Dendritic cell treated with granulocyte-macrophage colony-stimulating factor and Interleukin-4, amounts not matched to agents 40 ng/mL and 50 ng/mL, for 4 days (primary cell): ENCODE data around the gene UBR4.

ENCODE experiments used
- H3K27ac Mint-ChIP-seq: one replicate; pipeline ENCODE4 v1.8.0; 2022; ENCODE audit warnings: mild to moderate bottlenecking, mixed read lengths
- H3K27me3 Mint-ChIP-seq: one replicate; pipeline ENCODE4 v1.8.0; 2022; ENCODE audit warnings: mild to moderate bottlenecking, mixed read lengths
- H3K36me3 Mint-ChIP-seq: one replicate; pipeline ENCODE4 v1.8.0; 2022; ENCODE audit warnings: low read depth, mixed read lengths
- H3K4me1 Mint-ChIP-seq: one replicate; pipeline ENCODE4 v1.8.0; 2022; ENCODE audit warnings: low read depth, mixed read lengths
- H3K4me3 Mint-ChIP-seq: one replicate; pipeline ENCODE4 v1.8.0; 2022; ENCODE audit warnings: mild to moderate bottlenecking, moderate library complexity, mixed read lengths
- H3K9me3 Mint-ChIP-seq: one replicate; pipeline ENCODE4 v1.8.0; 2022; ENCODE audit warnings: mixed read lengths
- intact Hi-C: fragments of 100-400 bp; cut with micrococcal nuclease; formaldehyde crosslinking; loops from one replicate; pipeline ENCODE4 v1.15.0; 2022

UBR4 gene

DNA sequence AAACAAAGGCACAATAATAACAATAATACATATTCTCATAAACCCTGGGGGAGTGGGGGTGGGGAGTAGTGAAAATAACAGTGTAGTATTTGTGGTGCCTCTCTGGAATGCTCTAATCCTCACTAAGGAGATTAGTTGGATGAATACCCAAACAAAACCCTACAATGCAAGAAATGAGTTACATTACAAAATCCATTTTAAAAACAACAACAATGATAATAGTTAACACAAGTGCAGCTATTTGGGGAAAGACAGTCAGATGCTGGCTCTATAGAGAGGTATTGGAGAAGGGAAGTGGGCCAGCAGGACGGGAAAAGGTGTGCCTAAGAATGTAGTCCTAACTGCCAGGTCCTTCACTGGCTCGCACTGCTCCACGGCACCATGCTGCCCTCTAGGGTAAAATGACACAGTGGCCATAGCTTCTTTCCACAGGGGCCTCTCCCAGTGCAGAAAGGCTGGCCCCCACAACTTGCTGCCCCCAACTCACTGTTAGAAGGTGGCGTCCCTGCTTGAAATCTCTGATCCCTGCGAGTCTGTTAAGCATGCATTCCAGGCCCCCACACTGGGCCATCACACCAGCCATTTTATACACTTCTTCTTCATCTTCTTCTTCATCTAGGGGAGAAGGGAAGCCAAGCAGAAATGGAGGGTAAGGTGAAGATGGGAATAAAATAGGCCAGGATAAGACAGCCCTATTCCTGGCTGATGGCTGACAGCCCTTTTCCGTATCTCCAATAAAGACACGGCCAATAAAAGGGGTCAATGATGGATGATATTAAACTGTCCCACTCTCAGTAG, 113.8 kb downstream of the UBR4 start:
- Mint-ChIP-seq H3K27me3 (no peaks in the 10 kb centered on the region), H3K4me1 (no peaks in the 10 kb centered on the region), H3K27ac (no peak overlapping the region), H3K4me3 (no peak overlapping the region), H3K9me3 (no peaks in the 10 kb centered on the region), H3K36me3 (peaks cover 100% of the 10 kb centered on the region)
- intact Hi-C loops: loop anchor here (5.0 kb wide), 1 partner anchor 189 kb away; no protein-coding TSS in a partner anchor

GRCh38 chr1:19091196-19091953, 118.7 kb downstream of the UBR4 start:
- H3K36me3 Mint-ChIP-seq: peaks cover 100% of the 10 kb centered on the region
- no peak overlapping the region for H3K4me3 Mint-ChIP-seq
- intact Hi-C loops: no loop called here
- H3K4me1 Mint-ChIP-seq: no peaks in the 10 kb centered on the region
- H3K27ac Mint-ChIP-seq: no peak overlapping the region
- no peaks in the 10 kb centered on the region for H3K9me3 Mint-ChIP-seq
- H3K27me3 Mint-ChIP-seq: no peaks in the 10 kb centered on the region

- intact Hi-C loops: no loop called here
- Mint-ChIP-seq H3K27ac (no peak overlapping the region), H3K4me1 (no peaks in the 10 kb centered on the region), H3K4me3 (no peak overlapping the region), H3K36me3 (peaks cover 100% of the 10 kb centered on the region), H3K27me3 (no peaks in the 10 kb centered on the region), H3K9me3 (no peaks in the 10 kb centered on the region)
These were observed 120.5 kb downstream of the UBR4 start for GRCh38 chr1:19089524-19089923.

DNA sequence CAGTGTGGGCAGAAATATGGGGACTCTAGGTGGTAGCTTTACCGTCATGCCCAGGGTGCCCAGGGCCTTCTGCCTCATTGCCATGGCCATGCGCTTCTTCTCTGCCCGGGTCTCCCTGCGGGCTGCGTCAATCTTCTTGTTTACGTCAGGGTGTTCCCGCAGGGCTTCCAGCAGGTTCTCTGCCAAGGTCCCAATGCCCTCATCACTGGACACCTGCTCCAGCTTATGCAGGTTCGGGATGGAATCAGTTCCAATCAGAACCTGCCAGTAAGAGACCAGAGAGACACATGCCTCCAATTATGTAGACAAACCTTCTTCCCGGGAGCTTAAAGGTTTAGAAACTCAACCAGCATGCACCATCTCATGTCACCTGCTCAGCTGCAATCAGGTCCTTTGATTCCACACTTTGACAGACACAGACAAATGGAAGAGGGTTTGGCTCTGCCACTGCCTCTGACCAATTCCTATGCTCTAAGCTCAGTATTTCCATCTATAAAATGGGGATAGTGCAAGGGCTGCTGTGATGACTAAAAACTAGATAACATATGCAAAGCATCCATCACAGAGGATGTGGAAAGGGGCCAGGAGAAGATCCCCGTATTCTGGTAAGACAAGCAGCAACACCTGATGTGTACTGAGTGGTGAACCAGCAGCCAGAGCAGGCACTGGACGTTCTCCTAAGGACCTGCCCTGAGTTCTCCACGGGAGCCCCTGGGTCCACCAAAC, 121.2 kb downstream of the UBR4 start:
- intact Hi-C loops: no loop called here

GRCh38 chr1:19087737-19088594, 122.1 kb downstream of the UBR4 start:
- no peaks in the 10 kb centered on the region for H3K27me3 Mint-ChIP-seq

More for the DNA sequence above, 121.2 kb downstream of the UBR4 start:
- Mint-ChIP-seq H3K4me3 (no peak overlapping the region), H3K4me1 (no peaks in the 10 kb centered on the region), H3K36me3 (peaks cover 100% of the 10 kb centered on the region), H3K27me3 (no peaks in the 10 kb centered on the region), H3K27ac (no peak overlapping the region), H3K9me3 (no peaks in the 10 kb centered on the region)

DNA sequence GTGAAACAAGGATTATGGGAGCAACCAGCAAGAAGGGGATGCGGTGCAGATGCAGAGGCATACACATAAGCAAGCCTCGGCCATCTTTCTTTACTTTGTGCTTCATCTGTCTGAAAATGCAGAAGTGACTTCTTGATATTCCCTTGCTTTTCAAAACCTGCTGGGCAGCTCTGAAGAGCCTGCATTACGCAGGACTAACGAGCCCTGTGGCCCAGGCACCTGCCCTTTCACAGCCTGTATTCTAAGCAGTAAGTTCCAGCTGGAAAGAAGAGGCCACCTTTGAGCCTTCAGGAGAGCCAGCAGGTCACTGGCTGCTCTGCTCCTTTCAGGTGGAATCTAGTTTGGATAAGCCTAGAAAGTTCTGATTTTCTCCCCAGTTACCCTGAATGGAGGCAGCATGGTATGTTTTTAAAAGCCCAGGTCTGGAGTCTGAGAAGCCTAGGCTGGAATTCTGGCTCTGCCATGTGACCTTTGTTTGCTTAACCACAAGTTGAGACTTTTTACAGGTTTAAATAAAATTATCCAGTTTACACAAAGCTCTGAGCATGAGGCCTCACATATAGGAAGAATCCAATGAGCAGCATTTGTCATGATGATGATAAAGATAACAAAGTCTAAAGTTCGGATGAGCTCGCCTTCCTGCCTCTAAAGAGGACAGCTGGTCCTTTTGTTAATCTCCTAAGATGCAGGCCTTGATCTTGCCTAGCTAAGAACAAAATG, 122.9 kb downstream of the UBR4 start:
- no peaks in the 10 kb centered on the region for H3K9me3 Mint-ChIP-seq

More at GRCh38 chr1:19087737-19088594, 122.1 kb downstream of the UBR4 start:
- Mint-ChIP-seq H3K9me3 (no peaks in the 10 kb centered on the region), H3K36me3 (peaks cover 100% of the 10 kb centered on the region), H3K4me1 (no peaks in the 10 kb centered on the region), H3K27ac (no peak overlapping the region), H3K4me3 (no peak overlapping the region)
- intact Hi-C loops: no loop called here

DNA sequence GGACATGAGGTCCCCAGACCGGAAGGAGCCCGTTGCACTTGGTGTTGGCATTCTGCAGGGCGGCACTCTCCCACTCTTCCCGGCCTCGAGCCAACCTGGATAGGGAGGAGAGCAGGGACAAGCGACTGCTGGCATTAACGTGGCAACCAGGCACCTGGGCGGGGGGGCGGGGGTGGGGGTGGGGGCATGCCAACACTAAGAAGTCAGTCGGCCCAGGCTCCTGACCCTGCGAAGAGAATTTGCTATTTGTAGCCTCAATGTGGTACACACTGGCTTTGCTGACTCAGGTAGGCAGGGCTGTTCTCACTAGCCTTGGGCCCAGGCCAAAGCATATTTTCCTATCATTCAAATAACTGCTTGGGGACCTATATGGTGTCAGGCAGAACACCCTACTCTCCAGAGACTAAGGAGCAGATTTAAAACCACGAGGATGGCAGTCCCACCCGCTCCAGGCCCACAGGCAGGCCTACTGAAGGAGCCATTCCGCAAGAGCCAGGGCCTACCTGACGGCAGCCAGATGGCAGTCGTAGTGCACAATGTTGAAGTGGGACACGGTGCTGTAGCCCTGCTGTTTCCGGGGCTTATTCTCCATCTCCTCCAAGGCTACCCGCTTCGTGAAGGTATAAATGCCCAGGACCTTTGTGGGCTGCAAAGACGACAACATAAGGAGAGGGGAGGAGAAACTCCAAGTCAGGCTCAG, 123.7 kb downstream of the UBR4 start:
- no peaks in the 10 kb centered on the region for H3K27me3 Mint-ChIP-seq
- intact Hi-C loops: no loop called here
- H3K36me3 Mint-ChIP-seq: peaks cover 95% of the 10 kb centered on the region
- no peak overlapping the region for H3K4me3 Mint-ChIP-seq
- H3K9me3 Mint-ChIP-seq: no peaks in the 10 kb centered on the region
- H3K4me1 Mint-ChIP-seq: peaks cover 12% of the 10 kb centered on the region
- no peak overlapping the region for H3K27ac Mint-ChIP-seq

More for the DNA sequence above, 122.9 kb downstream of the UBR4 start:
- Mint-ChIP-seq H3K27ac (no peak overlapping the region), H3K4me1 (peaks cover 4% of the 10 kb centered on the region), H3K27me3 (no peaks in the 10 kb centered on the region), H3K4me3 (no peak overlapping the region), H3K36me3 (peaks cover 100% of the 10 kb centered on the region)
- intact Hi-C loops: no loop called here

- Mint-ChIP-seq H3K4me1 (peaks cover 32% of the 10 kb centered on the region), H3K27ac (no peak overlapping the region), H3K27me3 (no peaks in the 10 kb centered on the region), H3K36me3 (peaks cover 91% of the 10 kb centered on the region), H3K9me3 (no peaks in the 10 kb centered on the region), H3K4me3 (no peak overlapping the region)
- intact Hi-C loops: loop anchor here (5.0 kb wide), 1 partner anchor 177 kb away; no protein-coding TSS in a partner anchor
These were observed 125.8 kb downstream of the UBR4 start for GRCh38 chr1:19084206-19084738.

DNA sequence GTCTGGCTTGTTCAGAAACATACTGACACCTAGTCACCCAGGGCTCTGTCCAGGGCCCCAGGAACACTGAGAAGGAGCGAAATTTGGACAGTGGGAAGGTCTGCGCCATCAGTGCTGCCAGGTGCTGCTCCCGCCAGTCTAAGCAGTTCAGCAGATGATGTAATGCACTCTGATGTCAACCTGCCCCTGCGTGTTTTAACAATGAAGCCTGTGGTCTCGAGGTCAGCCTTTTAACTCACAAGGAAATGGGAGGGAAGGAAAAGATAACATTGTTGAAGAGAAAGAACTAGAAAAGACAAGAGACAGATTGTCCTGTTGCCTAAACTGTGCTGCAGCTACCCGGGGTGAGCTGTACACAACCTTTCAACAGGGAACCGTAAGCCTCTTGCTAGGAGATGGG, 127.0 kb downstream of the UBR4 start:
- no peak overlapping the region for H3K4me3 Mint-ChIP-seq
- H3K36me3 Mint-ChIP-seq: peaks cover 89% of the 10 kb centered on the region
- H3K9me3 Mint-ChIP-seq: no peaks in the 10 kb centered on the region
- H3K27me3 Mint-ChIP-seq: no peaks in the 10 kb centered on the region
- peaks cover 32% of the 10 kb centered on the region for H3K4me1 Mint-ChIP-seq
- intact Hi-C loops: loop anchor here (5.0 kb wide), 1 partner anchor 176 kb away; no protein-coding TSS in a partner anchor
- peak overlapping the region; percentile 63 for H3K27ac Mint-ChIP-seq

- Mint-ChIP-seq H3K4me1 (peaks cover 32% of the 10 kb centered on the region), H3K4me3 (peak overlapping the region; percentile 71), H3K36me3 (peaks cover 89% of the 10 kb centered on the region), H3K27me3 (no peaks in the 10 kb centered on the region), H3K9me3 (no peaks in the 10 kb centered on the region), H3K27ac (peak overlapping the region; percentile 63)
- intact Hi-C loops: loop anchor here (5.0 kb wide), 1 partner anchor 174 kb away; no protein-coding TSS in a partner anchor
These were observed 128.7 kb downstream of the UBR4 start for GRCh38 chr1:19081218-19081893.

- no peaks in the 10 kb centered on the region for H3K9me3 Mint-ChIP-seq
These were observed 129.3 kb downstream of the UBR4 start for GRCh38 chr1:19080721-19081120.

More at GRCh38 chr1:19080721-19081120, 129.3 kb downstream of the UBR4 start:
- no peaks in the 10 kb centered on the region for H3K27me3 Mint-ChIP-seq
- peak overlapping the region; percentile 71 for H3K4me3 Mint-ChIP-seq
- H3K4me1 Mint-ChIP-seq: peaks cover 32% of the 10 kb centered on the region
- intact Hi-C loops: loop anchor here (5.0 kb wide), 1 partner anchor 173 kb away; no protein-coding TSS in a partner anchor
- H3K27ac Mint-ChIP-seq: peak overlapping the region; percentile 63
- H3K36me3 Mint-ChIP-seq: peaks cover 89% of the 10 kb centered on the region
